ENCODE data around the gene TCP11. TPM values are rescaled to one million over a fixed set of nuclear protein-coding genes. Genes with fewer than 3 reads are reported as not detected.

The TCP11 gene
- total RNA-seq, 1 donor from 2014 or later, result not detected

- no peaks in the 10 kb centered on the region for H3K36me3 Mint-ChIP-seq
- DNase-seq (ENCODE audit: extremely low spot score, unreplicated experiment), result no peak
- peaks cover 5% of the 10 kb centered on the region for H3K9me3 Mint-ChIP-seq
- no peak overlapping the region for H3K27ac Mint-ChIP-seq
- no peak for TF ChIP-seq CTCF (conservative IDR thresholded peaks at IDR 0.05)
- H3K4me3 Mint-ChIP-seq, result no peak overlapping the region
- peaks cover 4% of the 10 kb centered on the region for H3K27me3 Mint-ChIP-seq
- H3K4me1 Mint-ChIP-seq (ENCODE audit: unreplicated experiment), result peaks cover 20% of the 10 kb centered on the region
Observed at GRCh38 chr6:35185302-35185681, 44.2 kb upstream of the TCP11 start.

GRCh38 chr6:35184580-35185301, 43.6 kb upstream of the TCP11 start:
- Mint-ChIP-seq H3K9me3 (peaks cover 5% of the 10 kb centered on the region), H3K27ac (no peak overlapping the region), H3K4me1 (ENCODE audit: unreplicated experiment) (peaks cover 26% of the 10 kb centered on the region), H3K36me3 (no peaks in the 10 kb centered on the region), H3K27me3 (peaks cover 4% of the 10 kb centered on the region), H3K4me3 (no peak overlapping the region)
- no peak for TF ChIP-seq CTCF (conservative IDR thresholded peaks at IDR 0.05)
- no peak for DNase-seq (ENCODE audit: extremely low spot score, unreplicated experiment)

- DNase-seq (ENCODE audit: extremely low spot score, unreplicated experiment), result no peak
- Mint-ChIP-seq H3K4me3 (no peak overlapping the region), H3K27me3 (peaks cover 4% of the 10 kb centered on the region), H3K36me3 (no peaks in the 10 kb centered on the region), H3K4me1 (ENCODE audit: unreplicated experiment) (peaks cover 32% of the 10 kb centered on the region), H3K9me3 (peaks cover 5% of the 10 kb centered on the region), H3K27ac (peak overlapping the region; percentile 2)
- no peak for TF ChIP-seq CTCF (conservative IDR thresholded peaks at IDR 0.05)
Observed at GRCh38 chr6:35183935-35184334, 42.8 kb upstream of the TCP11 start.

GRCh38 chr6:35183281-35183680, 42.1 kb upstream of the TCP11 start:
- H3K4me1 Mint-ChIP-seq (ENCODE audit: unreplicated experiment), result peaks cover 37% of the 10 kb centered on the region
- peak overlapping the region; percentile 2 for H3K27ac Mint-ChIP-seq
- DNase-seq (ENCODE audit: extremely low spot score, unreplicated experiment), result no peak
- no peaks in the 10 kb centered on the region for H3K36me3 Mint-ChIP-seq
- H3K4me3 Mint-ChIP-seq, result no peak overlapping the region
- peaks cover 5% of the 10 kb centered on the region for H3K9me3 Mint-ChIP-seq
- no peak for TF ChIP-seq CTCF (conservative IDR thresholded peaks at IDR 0.05)
- H3K27me3 Mint-ChIP-seq, result peaks cover 4% of the 10 kb centered on the region

- Mint-ChIP-seq H3K36me3 (no peaks in the 10 kb centered on the region), H3K27ac (peak overlapping the region; percentile 48), H3K9me3 (peaks cover 5% of the 10 kb centered on the region), H3K4me1 (ENCODE audit: unreplicated experiment) (peaks cover 47% of the 10 kb centered on the region), H3K4me3 (no peak overlapping the region), H3K27me3 (peaks cover 4% of the 10 kb centered on the region)
- DNase-seq (ENCODE audit: extremely low spot score, unreplicated experiment), result no peak
- no peak for TF ChIP-seq CTCF (conservative IDR thresholded peaks at IDR 0.05)
Observed at GRCh38 chr6:35181933-35182612, 40.9 kb upstream of the TCP11 start.
